Naive B cell (primary cell): Measurements from ENCODE around the gene MZF1. TPM values are rescaled to one million over a fixed set of nuclear protein-coding genes. Genes with fewer than 3 reads are reported as not detected.

Experiments
- ATAC-seq, 2 donors: fragments of 150-1000 bp; cut with Tn5 transposase; 2 replicates each; pipeline ENCODE4 v1.10.0; 2021; ENCODE audit warnings: low read depth in 2 of 2, mild to moderate bottlenecking in 2 of 2, moderate library complexity in 2 of 2
- DNase-seq: peaks from one replicate; pipeline ENCODE4 v3.0.0; 2022
- H3K27ac Mint-ChIP-seq, 6 donors: one replicate each; pipeline ENCODE4 v1.8.0; 2020 to 2022; ENCODE audit warnings: mild to moderate bottlenecking in 6 of 6, mixed read lengths in 6 of 6, moderate library complexity in 5 of 6, inconsistent platforms in 2 of 6
- H3K27me3 Mint-ChIP-seq, 3 donors: one replicate each; pipeline ENCODE4 v1.8.0; 2021 to 2022; ENCODE audit warnings: mixed read lengths in 3 of 3, mild to moderate bottlenecking in 1 of 3
- H3K36me3 Mint-ChIP-seq, 2 donors: one replicate each; pipeline ENCODE4 v1.8.0; 2020 to 2022; ENCODE audit warnings: mixed read lengths in 2 of 2, inconsistent platforms in 1 of 2, mild to moderate bottlenecking in 1 of 2
- H3K4me1 Mint-ChIP-seq, 3 donors: one replicate each; pipeline ENCODE4 v1.8.0; 2020 to 2022; ENCODE audit warnings: mixed read lengths in 3 of 3, inconsistent platforms in 1 of 3, mild to moderate bottlenecking in 1 of 3, moderate library complexity in 1 of 3
- H3K4me3 Mint-ChIP-seq, 8 donors: one replicate each; pipeline ENCODE4 v1.8.0; 2020 to 2022; ENCODE audit warnings: mild to moderate bottlenecking in 8 of 8, mixed read lengths in 8 of 8, moderate library complexity in 8 of 8, inconsistent platforms in 2 of 8
- H3K9me3 Mint-ChIP-seq, 7 donors: one replicate each; pipeline ENCODE4 v1.8.0; 2020 to 2022; ENCODE audit warnings: mixed read lengths in 7 of 7, mild to moderate bottlenecking in 5 of 7, inconsistent platforms in 2 of 7, moderate library complexity in 1 of 7
- polyA plus RNA-seq, 6 donors: library from polyadenylated mRNA; unstranded; fragments of 300-500 nt; fragmentation: Illumina TruSeq; gene quantifications; one replicate each; pipeline ENCODE4 v1.2.3, GENCODE V29; 2021; ENCODE audit warnings: low read depth in 6 of 6

Gene MZF1
- polyA plus RNA-seq, 6 donors from 2014 or later: 6.6 to 14.8 (median 9.3) TPM

DNA sequence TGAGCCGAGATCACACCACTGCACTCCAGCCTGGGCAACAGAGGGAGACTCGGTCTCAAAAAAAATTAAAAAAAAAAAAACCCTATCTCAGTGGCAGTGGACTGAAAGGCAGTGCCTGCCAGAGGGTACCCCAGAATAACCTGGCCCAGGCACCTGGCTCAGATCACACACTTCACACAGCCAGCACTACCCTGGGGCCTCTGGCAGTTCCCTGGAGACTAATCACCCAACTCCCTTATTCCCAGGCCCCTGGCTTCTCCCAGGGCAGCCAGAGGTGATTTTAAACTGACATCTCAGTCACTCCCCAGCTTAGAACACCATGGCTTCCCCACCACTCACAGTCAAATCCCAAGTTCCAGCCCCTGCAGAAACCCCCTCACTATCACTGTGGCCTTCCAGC, 57.9 kb downstream of the MZF1 start:
- no peak for ATAC-seq
- peaks cover 0 to under 1% (median 0%) of the 10 kb centered on the region in 7 donors for H3K9me3 Mint-ChIP-seq
- H3K36me3 Mint-ChIP-seq: no peaks in the 10 kb centered on the region
- H3K27me3 Mint-ChIP-seq: no peaks in the 10 kb centered on the region
- H3K27ac Mint-ChIP-seq: peak overlapping the region in 3 of 6 donors; percentile 52 to 92 (median 73)
- peak overlapping the region; percentile 6 to 83 (median 48) for H3K4me3 Mint-ChIP-seq
- peaks cover 46 to 68% (median 52%) of the 10 kb centered on the region in 3 donors for H3K4me1 Mint-ChIP-seq
- DNase-seq: no peak

DNA sequence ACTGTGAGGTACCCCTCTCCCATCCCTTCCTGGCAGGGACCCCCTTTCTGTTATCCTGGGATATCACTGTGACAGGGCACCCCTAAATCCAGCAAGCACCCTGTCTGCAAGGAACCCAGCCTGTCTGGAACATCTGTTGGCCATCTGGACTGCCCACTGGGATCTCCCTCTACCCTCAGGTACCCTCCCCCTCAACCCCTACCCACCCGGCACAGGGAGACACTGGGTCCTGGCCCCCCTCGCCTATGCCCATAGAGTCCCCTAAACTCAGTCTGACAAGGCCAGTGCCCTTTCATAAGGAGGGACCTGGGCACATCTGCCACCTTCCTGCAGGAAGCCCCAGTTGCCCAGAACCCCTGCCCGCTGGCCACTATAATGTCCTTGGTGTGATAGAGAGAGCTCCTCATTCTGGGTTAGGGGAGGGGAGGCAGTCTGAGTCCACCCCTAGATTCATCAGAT, 58.5 kb downstream of the MZF1 start:
- Mint-ChIP-seq H3K27me3 (no peaks in the 10 kb centered on the region), H3K4me3 (peak overlapping the region in 7 of 8 donors; percentile 42 to 86 (median 73)), H3K27ac (peak overlapping the region in 3 of 6 donors; percentile 49 to 92 (median 83)), H3K9me3 (no peaks in the 10 kb centered on the region), H3K36me3 (no peaks in the 10 kb centered on the region), H3K4me1 (peaks cover 40 to 61% (median 46%) of the 10 kb centered on the region in 3 donors)
- DNase-seq (no peak), ATAC-seq (no peak)

DNA sequence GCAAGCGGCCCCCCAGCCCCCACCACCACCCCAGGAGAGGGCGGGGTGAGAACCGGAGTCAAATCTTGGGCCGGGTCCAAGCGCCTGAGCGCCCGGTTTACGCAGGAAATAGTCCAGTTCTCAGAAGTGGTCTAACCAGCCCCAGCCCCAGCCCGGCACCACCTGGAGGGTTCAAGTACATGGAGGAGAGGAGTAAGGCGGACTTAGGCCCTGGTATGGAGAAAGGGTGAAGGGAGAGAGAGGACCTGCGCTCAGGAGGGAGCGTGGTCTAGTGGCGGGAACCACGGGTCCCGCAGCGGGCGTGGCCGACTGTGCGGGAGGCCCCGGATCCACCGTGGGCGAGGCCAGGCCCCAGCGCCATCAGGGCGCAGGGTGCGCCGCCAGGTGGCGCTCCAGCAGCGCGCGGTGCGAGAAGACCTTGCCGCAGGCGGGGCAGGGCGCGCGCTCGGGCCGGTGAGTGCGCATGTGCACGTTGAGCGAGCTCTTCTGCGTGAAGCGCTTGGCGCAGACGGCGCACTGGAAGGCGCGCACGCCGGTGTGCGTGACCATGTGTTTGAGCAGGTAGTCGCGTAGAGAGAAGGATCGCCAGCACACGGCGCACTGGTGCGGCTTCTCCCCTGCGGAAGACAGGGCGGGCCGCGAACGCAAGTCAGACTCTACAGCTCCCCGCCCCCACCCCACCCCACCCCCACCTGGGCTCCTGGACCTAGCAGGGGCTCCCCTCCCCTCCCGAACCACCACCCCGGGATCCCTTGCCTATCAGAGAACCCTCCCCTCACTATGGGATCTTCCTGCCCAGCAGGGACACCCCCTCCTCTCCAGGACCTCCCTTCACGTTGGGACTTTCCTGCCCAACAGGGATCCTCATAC, 59.2 kb downstream of the MZF1 start:
- peaks cover 33 to 54% (median 39%) of the 10 kb centered on the region in 3 donors for H3K4me1 Mint-ChIP-seq
- ATAC-seq (peak; percentile 87 to 90), DNase-seq (peak; percentile 81)
- H3K36me3 Mint-ChIP-seq: no peaks in the 10 kb centered on the region
- H3K27me3 Mint-ChIP-seq: no peaks in the 10 kb centered on the region
- H3K27ac Mint-ChIP-seq: peak overlapping the region in 4 of 6 donors; percentile 49 to 92 (median 75)
- H3K4me3 Mint-ChIP-seq: peak overlapping the region; percentile 64 to 86 (median 76)
- H3K9me3 Mint-ChIP-seq: no peaks in the 10 kb centered on the region

DNA sequence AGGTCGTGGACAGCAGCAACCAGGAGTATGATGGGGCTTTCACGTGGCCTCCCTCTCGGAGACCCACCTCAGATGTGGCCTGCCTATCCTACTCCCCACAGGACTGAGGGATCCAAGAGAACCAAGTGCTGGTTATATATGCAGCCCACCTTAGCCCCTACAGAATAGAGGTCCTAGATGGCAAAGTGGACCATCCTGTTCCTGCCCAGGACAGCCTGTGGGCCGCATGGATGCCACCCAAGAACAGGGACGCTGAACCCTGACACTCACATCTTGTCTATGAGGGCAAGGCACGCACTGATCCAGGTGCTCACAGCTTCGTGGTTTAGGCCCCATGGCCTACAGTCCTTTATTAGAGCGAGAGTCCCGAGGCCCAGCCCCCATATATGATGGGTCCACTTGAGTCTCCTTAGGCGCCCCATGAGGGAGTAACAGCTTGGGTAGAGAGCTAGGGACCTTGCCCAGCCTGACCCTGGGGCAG, 59.9 kb downstream of the MZF1 start:
- H3K27ac Mint-ChIP-seq: peak overlapping the region in 1 of 6 donors; percentile 49
- ATAC-seq (no peak), DNase-seq (no peak)
- no peaks in the 10 kb centered on the region for H3K27me3 Mint-ChIP-seq
- H3K36me3 Mint-ChIP-seq: peaks cover 0 to under 1% of the 10 kb centered on the region in 2 donors
- H3K4me1 Mint-ChIP-seq: peaks cover 28 to 48% (median 32%) of the 10 kb centered on the region in 3 donors
- no peaks in the 10 kb centered on the region for H3K9me3 Mint-ChIP-seq
- peak overlapping the region in 6 of 8 donors; percentile 29 to 73 (median 56) for H3K4me3 Mint-ChIP-seq

Other genes with a start within 250 kb of the MZF1 start
- gene ZSCAN22, start 246.3 kb downstream of the MZF1 start, polyA plus RNA-seq: 1 to 10 TPM in 5 of 6 donors, not detected in 1; 1.5 to 5.2 (median 2.1) TPM
- gene A1BG, start 219.8 kb downstream of the MZF1 start, polyA plus RNA-seq: 10 to 100 TPM; 30.6 to 68.3 (median 50.9) TPM
- 1 to 10 TPM in 3 of 6 donors, under 1 TPM in 3; 0.23 to 2.3 (median 1.5) TPM for gene ZNF497, start 210.6 kb downstream of the MZF1 start, polyA plus RNA-seq
- gene ZNF837, start 192.3 kb downstream of the MZF1 start, polyA plus RNA-seq: 10 to 100 TPM in 2 of 6 donors, 1 to 10 TPM in 4; 7.5 to 13.5 (median 8.5) TPM
- 1,000 to 10,000 TPM; 1,545 to 2,332 (median 1,783) TPM for gene RPS5, start 186.1 kb downstream of the MZF1 start, polyA plus RNA-seq
- not detected for gene RNF225, start 177.7 kb downstream of the MZF1 start, polyA plus RNA-seq
- gene ZNF584, start 164.7 kb downstream of the MZF1 start, polyA plus RNA-seq: 1 to 10 TPM; 3.6 to 6.2 (median 4.5) TPM
- gene ZNF132, start 133.2 kb downstream of the MZF1 start, polyA plus RNA-seq: 1 to 10 TPM in 5 of 6 donors, not detected in 1; 2.1 to 3.8 (median 3.2) TPM
- gene ZNF324B, start 121.7 kb downstream of the MZF1 start, polyA plus RNA-seq: 1 to 10 TPM in 5 of 6 donors, under 1 TPM in 1; 0.96 to 3.7 (median 2.4) TPM
- 10 to 100 TPM in 5 of 6 donors, 1 to 10 TPM in 1; 8.5 to 30.0 (median 14.4) TPM for gene ZNF324, start 106.3 kb downstream of the MZF1 start, polyA plus RNA-seq
- 1 to 10 TPM; 4.1 to 6.2 (median 5.0) TPM for gene ZNF446, start 97.0 kb downstream of the MZF1 start, polyA plus RNA-seq
- 10 to 100 TPM; 12.0 to 17.8 (median 12.7) TPM for gene SLC27A5, start 61.3 kb downstream of the MZF1 start, polyA plus RNA-seq
- gene ZBTB45, start 53.5 kb downstream of the MZF1 start, polyA plus RNA-seq: 1 to 10 TPM; 3.3 to 6.8 (median 4.8) TPM
- gene TRIM28, start 29.3 kb downstream of the MZF1 start, polyA plus RNA-seq: 100 to 1,000 TPM in 1 of 6 donors, 10 to 100 TPM in 5; 25.7 to 100 (median 50.8) TPM
- 100 to 1,000 TPM; 109 to 169 (median 122) TPM for gene CHMP2A, start 18.2 kb downstream of the MZF1 start, polyA plus RNA-seq
- gene UBE2M, start 14.7 kb downstream of the MZF1 start, polyA plus RNA-seq: 10 to 100 TPM; 10.8 to 24.2 (median 16.8) TPM